CD4-positive, alpha-beta memory T cell (primary cell): Measurements from ENCODE around the gene TMPRSS4. TPM values are rescaled to one million over a fixed set of nuclear protein-coding genes. Genes with fewer than 3 reads are reported as not detected.

Source experiments
- CTCF ChIA-PET: fragments of 350-600 bp; sonication (Branson Sonifier 250); formaldehyde crosslinking; loops from one replicate; lab custom pipeline; 2021; ENCODE audit warnings: inconsistent platforms; ENCODE audit not compliant: partially characterized antibody; lab: Charles Lee
- POLR2A ChIA-PET: fragments of 350-600 bp; sonication (Branson Sonifier 250); formaldehyde crosslinking; loops from one replicate; lab custom pipeline; 2021; ENCODE audit not compliant: partially characterized antibody; lab: Charles Lee
- DNase-seq, 5 donors: peaks; one replicate each; pipeline versions ENCODE4 v3.0.0 to v3.0.0-alpha.2; 2020 to 2022; ENCODE audit warnings: mixed read lengths in 1 of 5
- H3K27ac ChIP-seq: one replicate; pipeline ENCODE4 v1.7.0; 2013; ENCODE audit warnings: low read depth, low read length
- H3K27me3 ChIP-seq: 2 replicates; pipeline ENCODE4 v1.7.0; 2013; ENCODE audit warnings: mild to moderate bottlenecking, low read length, moderate library complexity; ENCODE audit not compliant: insufficient read depth
- H3K36me3 ChIP-seq: 2 replicates; pipeline ENCODE4 v1.7.0; 2013; ENCODE audit warnings: mild to moderate bottlenecking, low read length, moderate library complexity; ENCODE audit not compliant: insufficient read depth
- H3K4me1 ChIP-seq: 2 replicates; pipeline ENCODE4 v1.7.0; 2013; ENCODE audit warnings: mild to moderate bottlenecking, low read length, moderate library complexity; ENCODE audit not compliant: insufficient read depth
- H3K4me3 ChIP-seq, 2 donors: one replicate each; pipeline ENCODE4 v1.7.0; 2013; ENCODE audit warnings: low read length in 2 of 2, mild to moderate bottlenecking in 1 of 2
- H3K9me3 ChIP-seq, 2 donors: one replicate each; pipeline ENCODE4 v1.7.0; 2013; ENCODE audit warnings: low read length in 2 of 2, control low read depth in 1 of 2; ENCODE audit not compliant: control insufficient read depth in 1 of 2
- H3K27ac Mint-ChIP-seq, 7 donors: one replicate each; pipeline ENCODE4 v1.8.0; 2020 to 2021; ENCODE audit warnings: mixed read lengths in 7 of 7, mild to moderate bottlenecking in 6 of 7, inconsistent platforms in 3 of 7, moderate library complexity in 3 of 7
- H3K27me3 Mint-ChIP-seq, 2 donors: one replicate each; pipeline ENCODE4 v1.8.0; 2020 to 2021; ENCODE audit warnings: mixed read lengths in 2 of 2
- H3K36me3 Mint-ChIP-seq, 2 donors: one replicate each; pipeline ENCODE4 v1.8.0; 2020 to 2021; ENCODE audit warnings: mixed read lengths in 2 of 2, inconsistent platforms in 1 of 2, mild to moderate bottlenecking in 1 of 2
- H3K4me1 Mint-ChIP-seq, 4 donors: one replicate each; pipeline ENCODE4 v1.8.0; 2020 to 2021; ENCODE audit warnings: mixed read lengths in 4 of 4, mild to moderate bottlenecking in 1 of 4
- H3K4me3 Mint-ChIP-seq, 8 donors: one replicate each; pipeline ENCODE4 v1.8.0; 2020 to 2021; ENCODE audit warnings: mixed read lengths in 8 of 8, mild to moderate bottlenecking in 7 of 8, moderate library complexity in 6 of 8, inconsistent platforms in 3 of 8
- H3K9me3 Mint-ChIP-seq, 8 donors: one replicate each; pipeline ENCODE4 v1.8.0; 2020 to 2021; ENCODE audit warnings: mixed read lengths in 8 of 8, mild to moderate bottlenecking in 5 of 8, inconsistent platforms in 3 of 8, moderate library complexity in 1 of 8
- intact Hi-C: fragments of 100-400 bp; cut with micrococcal nuclease; formaldehyde crosslinking; loops from one replicate; pipeline ENCODE4 v1.15.1; 2023
- polyA plus RNA-seq, 2 donors: library from polyadenylated mRNA; unstranded; fragments of 300-500 nt; fragmentation: Illumina TruSeq; gene quantifications; one replicate each; pipeline ENCODE4 v1.2.3, GENCODE V29; 2021
- total RNA-seq, 2 experiments: library from RNA; stranded (reverse); gene quantifications; one replicate each; pipeline ENCODE4 v1.2.3, GENCODE V29; 2021

The TMPRSS4 gene
- total and polyA plus RNA-seq, 4 experiments from 2014 or later: 0.33 TPM; not detected in 3

DNA sequence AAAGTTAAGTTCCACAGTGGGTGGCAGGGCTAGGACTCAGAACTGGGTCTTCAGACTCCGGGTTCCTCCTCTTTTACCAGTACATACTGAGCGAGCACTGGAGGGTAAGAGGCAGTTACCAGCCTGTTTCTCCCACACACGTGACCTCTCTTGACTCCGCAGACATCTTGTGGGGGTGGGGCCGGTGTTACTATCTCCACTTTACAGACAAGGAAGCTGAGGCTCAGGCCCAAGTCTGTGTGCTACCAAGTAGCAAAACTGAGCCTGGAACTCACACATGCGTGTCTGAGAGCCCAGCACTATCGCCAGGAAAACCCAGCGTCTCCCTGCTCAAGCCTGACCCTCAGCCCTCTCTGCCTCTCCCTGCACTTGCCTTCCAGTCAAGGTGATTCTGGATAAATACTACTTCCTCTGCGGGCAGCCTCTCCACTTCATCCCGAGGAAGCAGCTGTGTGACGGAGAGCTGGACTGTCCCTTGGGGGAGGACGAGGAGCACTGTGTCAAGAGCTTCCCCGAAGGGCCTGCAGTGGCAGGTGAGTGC is 25.9 kb downstream of the TMPRSS4 start:
- Histone ChIP-seq H3K9me3 (no peaks in the 10 kb centered on the region), H3K36me3 (no peaks in the 10 kb centered on the region), H3K27ac (no peak overlapping the region), H3K4me1 (no peaks in the 10 kb centered on the region), H3K4me3 (no peak overlapping the region), H3K27me3 (no peaks in the 10 kb centered on the region)
- ChIA-PET CTCF (no interaction called here), POLR2A (no interaction called here)
- DNase-seq: no peak
- Mint-ChIP-seq H3K9me3 (no peaks in the 10 kb centered on the region), H3K4me3 (no peak overlapping the region), H3K36me3 (no peaks in the 10 kb centered on the region), H3K27me3 (peaks cover 5 to 6% of the 10 kb centered on the region in 2 donors), H3K27ac (no peak overlapping the region), H3K4me1 (no peaks in the 10 kb centered on the region)
- intact Hi-C loops: no loop called here

DNA sequence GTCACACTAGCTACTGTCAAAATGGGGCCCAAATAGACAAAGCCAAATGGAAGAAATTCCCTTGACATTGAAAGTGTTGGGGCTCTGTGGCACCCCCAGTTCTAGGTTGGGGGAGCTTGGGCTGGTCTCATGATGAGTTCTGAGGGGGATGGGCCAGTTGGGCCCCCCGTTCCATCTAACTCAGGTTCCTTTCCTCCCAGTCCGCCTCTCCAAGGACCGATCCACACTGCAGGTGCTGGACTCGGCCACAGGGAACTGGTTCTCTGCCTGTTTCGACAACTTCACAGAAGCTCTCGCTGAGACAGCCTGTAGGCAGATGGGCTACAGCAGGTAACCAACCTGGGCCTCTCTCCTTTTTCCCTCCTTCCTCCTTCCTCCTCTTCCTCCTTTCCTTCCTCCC is 27.6 kb downstream of the TMPRSS4 start:
- intact Hi-C loops: no loop called here
- H3K4me1 Mint-ChIP-seq: no peaks in the 10 kb centered on the region
- Histone ChIP-seq H3K27ac (no peak overlapping the region), H3K36me3 (no peaks in the 10 kb centered on the region), H3K27me3 (no peaks in the 10 kb centered on the region), H3K4me1 (no peaks in the 10 kb centered on the region), H3K4me3 (no peak overlapping the region), H3K9me3 (no peaks in the 10 kb centered on the region)
- POLR2A ChIA-PET: no interaction called here
- CTCF ChIA-PET: no interaction called here
- no peaks in the 10 kb centered on the region for H3K9me3 Mint-ChIP-seq
- peaks cover 4 to 6% of the 10 kb centered on the region in 2 donors for H3K27me3 Mint-ChIP-seq
- no peaks in the 10 kb centered on the region for H3K36me3 Mint-ChIP-seq
- H3K27ac Mint-ChIP-seq: no peak overlapping the region
- no peak for DNase-seq
- H3K4me3 Mint-ChIP-seq: no peak overlapping the region

DNA sequence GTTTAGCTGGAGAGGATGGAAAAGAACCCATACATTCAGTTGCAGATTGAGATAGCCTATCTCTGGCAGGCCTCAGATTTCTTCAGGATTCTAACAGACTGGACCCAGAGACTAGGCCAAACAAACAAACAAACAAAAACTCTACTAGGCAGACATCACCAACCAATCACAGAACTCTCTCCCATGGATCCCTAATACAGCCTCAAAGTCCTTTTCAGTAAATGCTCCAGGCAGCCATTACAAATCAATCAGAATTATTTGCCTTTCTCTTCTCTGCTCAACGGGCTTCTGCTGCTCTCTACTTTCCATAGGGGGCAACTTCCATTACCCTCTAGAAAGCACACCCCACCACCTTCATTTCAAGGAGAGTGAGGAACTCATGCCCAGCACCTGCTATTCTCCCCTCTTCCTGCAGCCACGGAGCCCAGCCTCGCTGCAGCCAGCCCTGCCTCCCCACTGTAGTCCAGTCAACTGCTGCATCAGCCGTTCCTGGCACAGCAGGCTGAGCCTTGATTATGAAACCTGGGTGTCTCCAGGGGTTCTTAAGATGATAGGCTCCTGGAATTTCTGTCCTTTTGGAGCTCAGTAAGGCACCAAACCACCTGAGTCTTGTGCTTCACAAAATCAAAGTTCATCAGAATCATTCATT is 28.9 kb downstream of the TMPRSS4 start:
- Histone ChIP-seq H3K4me1 (no peaks in the 10 kb centered on the region), H3K4me3 (no peak overlapping the region), H3K27ac (no peak overlapping the region), H3K9me3 (no peaks in the 10 kb centered on the region), H3K27me3 (no peaks in the 10 kb centered on the region), H3K36me3 (no peaks in the 10 kb centered on the region)
- DNase-seq: no peak
- Mint-ChIP-seq H3K36me3 (no peaks in the 10 kb centered on the region), H3K27ac (no peak overlapping the region), H3K9me3 (no peaks in the 10 kb centered on the region), H3K27me3 (peaks cover 4 to 6% of the 10 kb centered on the region in 2 donors), H3K4me3 (no peak overlapping the region), H3K4me1 (no peaks in the 10 kb centered on the region)
- ChIA-PET POLR2A (no interaction called here), CTCF (no interaction called here)
- intact Hi-C loops: no loop called here

DNA sequence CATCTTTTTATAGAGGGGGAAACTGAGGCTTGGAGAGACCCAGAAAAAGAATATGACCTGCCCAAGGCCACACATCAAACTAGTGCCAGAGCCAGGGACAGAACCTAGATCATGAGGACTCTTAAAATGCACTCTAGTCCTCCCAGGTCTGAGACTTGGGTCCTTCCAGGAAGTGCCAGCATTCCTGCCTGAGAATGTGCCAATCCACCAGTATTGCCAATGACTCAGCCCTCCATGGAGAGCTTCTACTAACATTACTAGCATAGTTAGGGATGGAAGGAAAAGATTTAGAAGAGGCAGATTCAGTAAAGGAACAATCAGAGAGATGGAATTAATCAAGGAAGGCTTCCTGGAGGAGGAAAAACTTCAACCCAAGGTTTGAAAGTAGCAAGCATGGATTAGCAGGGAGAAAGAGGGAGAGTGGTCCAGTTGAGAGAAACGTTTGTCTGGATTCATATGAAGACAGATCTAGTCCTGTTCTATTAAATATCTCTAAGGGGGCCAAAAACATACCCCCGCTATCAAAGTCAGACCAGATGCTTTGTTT is 30.0 kb downstream of the TMPRSS4 start:
- no peaks in the 10 kb centered on the region for H3K36me3 Mint-ChIP-seq
- no peak overlapping the region for H3K27ac ChIP-seq
- no peak overlapping the region for H3K4me3 ChIP-seq
- intact Hi-C loops: no loop called here
- ChIA-PET CTCF (no interaction called here), POLR2A (no interaction called here)
- H3K36me3 ChIP-seq: no peaks in the 10 kb centered on the region
- peaks cover 0 to 4% of the 10 kb centered on the region in 2 donors for H3K27me3 Mint-ChIP-seq
- no peaks in the 10 kb centered on the region for H3K9me3 Mint-ChIP-seq
- no peaks in the 10 kb centered on the region for H3K4me1 ChIP-seq
- no peak overlapping the region for H3K27ac Mint-ChIP-seq
- DNase-seq: no peak
- no peaks in the 10 kb centered on the region for H3K4me1 Mint-ChIP-seq
- H3K27me3 ChIP-seq: no peaks in the 10 kb centered on the region
- H3K9me3 ChIP-seq: no peaks in the 10 kb centered on the region
- no peak overlapping the region for H3K4me3 Mint-ChIP-seq

DNA sequence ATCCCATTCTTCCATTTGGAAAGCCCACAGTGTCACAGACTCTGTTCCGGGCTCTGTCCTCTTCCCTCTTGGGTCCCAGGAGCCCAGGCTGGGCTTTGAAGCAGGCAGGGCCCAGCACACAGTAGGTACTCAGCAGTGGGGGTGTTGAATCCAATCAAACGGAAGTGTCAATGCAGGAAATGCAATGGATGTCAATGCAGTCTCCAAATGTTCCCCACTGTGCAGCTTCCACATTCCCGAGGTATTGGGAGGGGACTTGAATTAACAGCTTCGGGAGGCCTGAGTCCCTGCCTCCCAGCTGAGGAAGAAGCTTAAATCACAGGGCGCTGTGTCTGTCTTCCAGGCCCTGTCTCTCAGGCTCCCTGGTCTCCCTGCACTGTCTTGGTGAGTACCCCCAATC is 31.6 kb downstream of the TMPRSS4 start:
- Histone ChIP-seq H3K9me3 (no peaks in the 10 kb centered on the region), H3K27me3 (no peaks in the 10 kb centered on the region), H3K36me3 (no peaks in the 10 kb centered on the region), H3K4me1 (no peaks in the 10 kb centered on the region), H3K4me3 (no peak overlapping the region), H3K27ac (no peak overlapping the region)
- Mint-ChIP-seq H3K4me3 (no peak overlapping the region), H3K27me3 (peaks cover 0 to 6% of the 10 kb centered on the region in 2 donors), H3K4me1 (no peaks in the 10 kb centered on the region), H3K9me3 (no peaks in the 10 kb centered on the region), H3K36me3 (no peaks in the 10 kb centered on the region), H3K27ac (no peak overlapping the region)
- intact Hi-C loops: no loop called here
- DNase-seq: no peak
- ChIA-PET CTCF (no interaction called here), POLR2A (no interaction called here)

DNA sequence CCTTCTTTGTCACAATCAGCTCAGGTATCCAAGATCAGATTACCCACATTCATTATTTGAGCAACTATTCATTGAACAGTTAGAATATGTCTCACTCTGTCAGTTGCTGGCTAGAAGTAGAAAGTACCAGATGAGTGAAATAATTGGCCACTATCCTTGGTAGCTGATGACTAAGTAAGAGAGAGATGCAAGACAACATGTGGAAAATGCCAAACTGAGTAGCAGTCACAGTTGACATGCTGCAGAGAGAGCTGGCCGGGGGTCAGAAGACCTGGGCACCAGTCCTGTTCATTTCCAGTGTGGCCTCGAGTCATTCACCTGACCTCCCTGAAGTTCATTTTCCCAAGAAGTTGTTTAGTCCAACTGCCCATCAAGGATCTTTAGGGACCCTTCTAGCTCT is 32.4 kb downstream of the TMPRSS4 start:
- H3K27ac Mint-ChIP-seq: no peak overlapping the region
- peaks cover 0 to 2% (median under 1%) of the 10 kb centered on the region in 4 donors for H3K4me1 Mint-ChIP-seq
- H3K36me3 Mint-ChIP-seq: no peaks in the 10 kb centered on the region
- Histone ChIP-seq H3K36me3 (no peaks in the 10 kb centered on the region), H3K27ac (no peak overlapping the region), H3K9me3 (no peaks in the 10 kb centered on the region), H3K27me3 (no peaks in the 10 kb centered on the region), H3K4me3 (no peak overlapping the region), H3K4me1 (no peaks in the 10 kb centered on the region)
- H3K27me3 Mint-ChIP-seq: peaks cover 0 to 6% of the 10 kb centered on the region in 2 donors
- no peak overlapping the region for H3K4me3 Mint-ChIP-seq
- no peaks in the 10 kb centered on the region for H3K9me3 Mint-ChIP-seq
- CTCF ChIA-PET: no interaction called here
- intact Hi-C loops: no loop called here
- POLR2A ChIA-PET: no interaction called here
- DNase-seq: no peak

DNA sequence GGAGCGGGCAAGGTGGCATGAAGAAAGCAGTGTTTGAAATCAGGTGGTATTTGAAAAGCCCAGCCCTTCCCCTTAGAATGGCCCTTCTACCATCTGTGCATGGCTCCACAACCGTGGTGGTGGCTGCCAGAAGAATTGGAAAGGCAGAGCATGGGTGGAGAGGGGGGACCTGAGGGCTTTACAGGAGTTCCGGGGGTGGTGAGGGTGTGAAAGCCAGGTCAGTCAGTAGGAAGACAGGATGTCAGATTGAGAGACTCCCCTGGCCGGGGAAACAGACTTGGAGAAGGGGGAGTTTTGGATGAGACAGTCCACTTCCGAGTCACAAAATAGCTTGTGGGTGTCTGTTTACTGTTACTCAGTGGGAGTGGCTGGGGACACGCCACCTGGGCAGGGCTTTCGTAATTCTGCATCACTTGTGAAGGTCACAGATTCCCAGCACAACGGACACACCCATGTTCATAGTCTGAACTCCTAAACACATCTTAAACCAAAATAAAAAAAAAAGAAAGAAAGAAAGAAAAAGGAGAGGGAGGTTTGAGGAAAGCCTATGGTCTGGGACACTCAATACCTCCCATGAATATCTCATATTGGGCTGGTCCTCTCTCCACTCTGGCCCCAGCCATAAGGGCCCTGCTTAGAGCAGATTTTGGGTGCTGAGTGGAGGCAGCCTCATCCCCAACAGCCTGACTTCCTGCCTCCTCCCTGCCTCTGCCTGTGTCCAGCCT is 34.3 kb downstream of the TMPRSS4 start:
- H3K27ac ChIP-seq: no peak overlapping the region
- intact Hi-C loops: no loop called here
- CTCF ChIA-PET: interaction anchor here (0.8 kb wide), 1 partner anchor 225 kb away, joined by 3 read pairs; no protein-coding TSS in a partner anchor
- no peaks in the 10 kb centered on the region for H3K9me3 ChIP-seq
- no peaks in the 10 kb centered on the region for H3K9me3 Mint-ChIP-seq
- DNase-seq: no peak
- H3K4me1 ChIP-seq: no peaks in the 10 kb centered on the region
- H3K4me3 ChIP-seq: no peak overlapping the region
- H3K27ac Mint-ChIP-seq: no peak overlapping the region
- H3K36me3 Mint-ChIP-seq: no peaks in the 10 kb centered on the region
- peaks cover 4 to 12% (median 8%) of the 10 kb centered on the region in 4 donors for H3K4me1 Mint-ChIP-seq
- H3K4me3 Mint-ChIP-seq: no peak overlapping the region
- H3K36me3 ChIP-seq: no peaks in the 10 kb centered on the region
- peaks cover 2% of the 10 kb centered on the region for H3K27me3 ChIP-seq
- H3K27me3 Mint-ChIP-seq: peaks cover 6 to 7% of the 10 kb centered on the region in 2 donors
- POLR2A ChIA-PET: no interaction called here
